GM12878 (cell line): ENCODE measurements around the gene PUM2. TPM values are rescaled to one million over a fixed set of nuclear protein-coding genes. Genes with fewer than 3 reads are reported as not detected.

Source experiments
- BCLAF1 ChIP-seq: fragments of 450-650 bp; IDR thresholded peaks from 2 replicates; pipeline ENCODE4 v1.6.1; 2017; ENCODE audit warnings: antibody characterized with exemption, mild to moderate bottlenecking, moderate library complexity
- BRCA1 ChIP-seq: IDR thresholded peaks from 2 replicates; pipeline ENCODE4 v1.6.1; 2011; ENCODE audit warnings: low read depth, low read length, improper control_type of control experiment
- CREB1 ChIP-seq: IDR thresholded peaks from 2 replicates; pipeline ENCODE4 v1.6.1; 2012; ENCODE audit warnings: low read depth, mild to moderate bottlenecking, inconsistent platforms
- CTCF ChIP-seq, 3 experiments: IDR thresholded peaks in 2 of 3; conservative IDR thresholded peaks in 1 of 3; 2 replicates each; pipeline ENCODE4 v1.5.1; 2011; ENCODE audit warnings: low read depth in 3 of 3, low read length in 3 of 3, mild to moderate bottlenecking in 3 of 3, control low read depth in 2 of 3, moderate library complexity in 2 of 3, inconsistent platforms in 1 of 3, mixed read lengths in 1 of 3; ENCODE audit not compliant: control insufficient read depth in 2 of 3, insufficient read depth in 1 of 3; ENCODE audit errors: extremely low read depth in 1 of 3
- DPF2 ChIP-seq: fragments of 450-650 bp; IDR thresholded peaks from 2 replicates; pipeline ENCODE4 v1.6.1; 2017; ENCODE audit warnings: mild to moderate bottlenecking
- EGR1 ChIP-seq, 2 experiments: IDR thresholded peaks; 1 replicate in 1 of 2; 2 replicates in 1 of 2; pipeline ENCODE4 v1.6.1; 2011 to 2012; ENCODE audit warnings: low read depth in 2 of 2, low read length in 2 of 2, borderline replicate concordance in 1 of 2, mild to moderate bottlenecking in 1 of 2, moderate library complexity in 1 of 2
- HDAC2 ChIP-seq: fragments of 200-600 bp; sonication (generic); IDR thresholded peaks from 2 replicates; pipeline ENCODE4 v1.6.1; 2017
- HDAC6 ChIP-seq: fragments of 200-600 bp; sonication (generic); IDR thresholded peaks from one replicate; pipeline ENCODE4 v1.8.0; 2017; ENCODE audit warnings: antibody characterized with exemption; ENCODE audit not compliant: unreplicated experiment
- HDGF ChIP-seq: fragments of 450-650 bp; IDR thresholded peaks from 2 replicates; pipeline ENCODE4 v1.6.1; 2016; ENCODE audit warnings: antibody characterized with exemption
- IKZF1 ChIP-seq: fragments of 450-650 bp; conservative IDR thresholded peaks from 2 replicates; pipeline ENCODE4 v1.6.1; 2017; ENCODE audit warnings: antibody characterized with exemption, mild to moderate bottlenecking
- JUND ChIP-seq: IDR thresholded peaks from 2 replicates; pipeline ENCODE4 v1.6.1; 2012; ENCODE audit warnings: low read depth, mild to moderate bottlenecking, low read length, improper control_type of control experiment, moderate library complexity
- LARP7 ChIP-seq: fragments of 450-650 bp; IDR thresholded peaks from 2 replicates; pipeline ENCODE4 v1.6.1; 2017; ENCODE audit warnings: mild to moderate bottlenecking
- MAX ChIP-seq: IDR thresholded peaks from 2 replicates; pipeline ENCODE4 v1.6.1; 2012; ENCODE audit warnings: low read depth, low read length, improper control_type of control experiment
- MEF2B ChIP-seq: fragments of 450-650 bp; IDR thresholded peaks from 2 replicates; pipeline ENCODE4 v1.6.1; 2018; ENCODE audit warnings: mild to moderate bottlenecking, moderate library complexity; ENCODE audit not compliant: partially characterized antibody, poor library complexity, severe bottlenecking
- STAT3 ChIP-seq: IDR thresholded peaks from 2 replicates; pipeline ENCODE4 v1.6.1; 2011; ENCODE audit warnings: low read depth, low read length, improper control_type of control experiment
- SUZ12 ChIP-seq: fragments of 200-600 bp; sonication (generic); IDR thresholded peaks from one replicate; pipeline ENCODE4 v1.6.1; 2018; ENCODE audit warnings: antibody characterized with exemption, mild to moderate bottlenecking; ENCODE audit not compliant: unreplicated experiment
- USF1 ChIP-seq: IDR thresholded peaks from 2 replicates; pipeline ENCODE4 v1.6.1; 2011; ENCODE audit warnings: borderline replicate concordance, low read depth, mild to moderate bottlenecking, moderate library complexity, mixed read lengths, low read length; ENCODE audit not compliant: insufficient read depth; ENCODE audit errors: extremely low read length
- YY1 ChIP-seq: IDR thresholded peaks from 2 replicates; pipeline ENCODE4 v1.6.1; 2011; ENCODE audit warnings: low read depth, mild to moderate bottlenecking, low read length
- ZNF687 ChIP-seq: fragments of 450-650 bp; IDR thresholded peaks from 2 replicates; pipeline ENCODE4 v1.6.1; 2017; ENCODE audit warnings: mild to moderate bottlenecking, moderate library complexity
- polyA plus RNA-seq, 11 experiments: library from polyadenylated mRNA; depleted of rRNA in 4 of 11; unstranded in 6 of 11; stranded (reverse) in 5 of 11; fragments of >200 nt; fragmentation: Nextera tagmentation in 4 of 11; fragmentation: Illumina TruSeq in 1 of 11; extraction: Ambion mirVana in 4 of 11; extraction: Trizol in 1 of 11; gene quantifications; 1 replicate in 1 of 11; 2 replicates in 10 of 11; pipeline versions ENCODE4 v1.2.1 to v1.2.3, GENCODE V29; 2011 to 2016; ENCODE audit warnings: inconsistent platforms in 2 of 11, missing spikeins in 2 of 11, low read depth in 1 of 11
- total RNA-seq, 4 experiments: library from RNA; depleted of rRNA in 3 of 4; stranded (reverse); fragments of >200 nt in 3 of 4; fragmentation: Illumina TruSeq in 1 of 4; extraction: Trizol in 1 of 4; gene quantifications; 2 replicates each; pipeline versions ENCODE4 v1.2.1 to v1.2.3, GENCODE V29; 2013 to 2021

Gene PUM2
- total and polyA plus RNA-seq, 10 of the 15 experiments (the other 5 are each of a cell fraction or from before 2014, with no cell fraction given), result 14.5 to 87.6 (median 29.4) TPM

GRCh38 chr2:20223407-20224163 is 127.1 kb downstream of the PUM2 start (continued):
- 0 out of 3 replicates have a peak, but pooled peaks of 1 of the 2 experiments have one; percentile 18 for TF ChIP-seq EGR1 (IDR thresholded peaks at IDR 0.05; ENCODE audit: borderline replicate concordance in 1 of 2, low read depth in 2 of 2, low read length in 2 of 2)
- peak; percentile 79 for TF ChIP-seq HDAC6
- no peak for TF ChIP-seq BRCA1
- peak; percentile 25; the same call in 1 of the 2 replicates for TF ChIP-seq ZNF687
- TF ChIP-seq MEF2B, result peak; percentile 45
- no peak for TF ChIP-seq SUZ12
- TF ChIP-seq MAX, result peak; percentile 15; the same call in 1 of the 2 replicates
- TF ChIP-seq CTCF (IDR thresholded peaks at IDR 0.05 in 2 of 3, conservative IDR thresholded peaks at IDR 0.05 in 1 of 3; ENCODE audit: control insufficient read depth in 2 of 3, extremely low read depth in 1 of 3, insufficient read depth in 1 of 3, low read depth in 3 of 3, low read length in 3 of 3), result peak in 2 of 3 experiments; percentile 6 to 14; a peak in 2 of 6 replicates
- TF ChIP-seq IKZF1, result peak; percentile 61
- TF ChIP-seq LARP7, result no peak
- TF ChIP-seq JUND, result no peak
- TF ChIP-seq HDGF, result no peak; the same call in 1 of the 2 replicates
- TF ChIP-seq BCLAF1, result no peak
- peak; percentile 22 for TF ChIP-seq USF1
- no peak for TF ChIP-seq HDAC2
- TF ChIP-seq YY1, result no peak; the same call in 1 of the 2 replicates
- no peak for TF ChIP-seq STAT3
- TF ChIP-seq DPF2, result peak; percentile 11; the same call in 1 of the 2 replicates
- 0 out of 2 replicates have a peak, but pooled peaks have one; percentile 5 for TF ChIP-seq CREB1
